Neural progenitor cell (in vitro differentiated cells): ENCODE data around the gene ATP8B3.

Experiments
- CTCF ChIP-seq: fragments of 200-600 bp; sonication (generic); IDR thresholded peaks from 2 replicates; pipeline ENCODE4 v1.5.1; 2017; ENCODE audit warnings: antibody characterized with exemption, mild to moderate bottlenecking
- EZH2 ChIP-seq: fragments of 200-600 bp; sonication (generic); IDR thresholded peaks from 2 replicates; pipeline ENCODE4 v1.6.1; 2017; ENCODE audit warnings: antibody characterized with exemption, mild to moderate bottlenecking, moderate library complexity
- EZH2phosphoT487 ChIP-seq: fragments of 200-600 bp; sonication (generic); IDR thresholded peaks from 2 replicates; pipeline ENCODE4 v1.6.1; 2017; ENCODE audit warnings: antibody characterized with exemption

GRCh38 chr19:1856698-1857603 lies 44.9 kb upstream of the ATP8B3 start:
- TF ChIP-seq CTCF, result no peak
- no peak for TF ChIP-seq EZH2
- TF ChIP-seq EZH2phosphoT487, result no peak
